Measurements from ENCODE around the gene SLC24A3.
A peak's percentile ranks its signal among the peaks of the same experiment; 100 is the strongest.

SLC24A3 gene

DNA sequence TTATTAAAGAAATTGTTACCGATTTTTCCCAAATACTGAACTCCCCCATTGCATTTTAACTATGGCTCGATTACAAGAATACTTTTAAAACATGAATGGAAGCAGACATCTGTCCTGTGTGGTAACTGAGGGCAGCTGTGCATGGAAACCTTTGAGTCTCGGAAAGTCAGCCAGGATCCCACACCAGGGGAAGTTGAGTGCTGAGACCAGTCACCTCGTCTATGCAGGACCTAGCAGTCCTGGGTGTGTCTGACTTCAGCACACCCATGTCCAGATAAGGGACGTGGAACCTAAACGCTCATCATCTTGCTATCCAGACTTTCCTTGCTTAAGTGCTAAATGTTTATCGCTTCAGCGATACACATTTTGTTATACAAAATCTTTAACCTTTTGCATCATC is 551.8 kb downstream of the SLC24A3 start:
- DNase-seq = no peak

DNA sequence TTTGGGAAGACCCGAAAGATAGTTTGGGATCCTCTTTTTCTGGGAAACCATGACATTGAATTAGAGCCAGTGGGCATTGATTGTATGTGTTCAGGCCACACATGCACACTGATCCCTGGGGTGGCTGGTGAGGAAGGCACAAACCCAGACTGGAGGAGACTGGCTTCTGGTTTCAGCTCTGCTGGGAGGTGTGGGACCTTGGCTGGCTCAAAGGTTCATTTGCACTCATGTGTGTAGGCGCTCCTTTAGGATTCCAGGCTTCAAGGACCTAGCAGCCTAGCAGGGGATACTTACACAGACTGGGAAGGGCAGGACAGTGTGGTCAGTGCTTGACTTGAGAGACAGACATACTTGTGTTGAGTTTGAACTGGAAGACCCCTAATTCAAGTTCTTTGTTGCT is 552.8 kb downstream of the SLC24A3 start:
- no peak for DNase-seq

DNA sequence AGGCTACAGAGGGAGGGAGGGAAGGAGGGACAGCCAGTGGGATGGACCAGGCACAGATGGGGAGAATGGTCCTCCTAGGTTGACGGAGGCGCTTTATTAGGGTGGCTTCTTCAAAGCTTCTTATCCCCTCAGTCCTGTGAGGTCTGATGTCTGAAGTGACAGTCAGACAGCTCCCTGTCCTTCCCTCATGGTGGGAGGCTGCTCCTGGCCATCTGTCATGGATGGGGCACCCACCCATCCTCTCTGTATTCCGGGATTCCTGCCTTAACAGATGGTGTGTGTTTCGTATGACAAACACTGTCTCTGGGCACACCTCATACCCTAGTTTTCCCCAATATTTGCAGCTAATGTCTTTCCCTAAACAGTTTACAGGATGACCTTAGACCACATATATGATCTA is 553.5 kb downstream of the SLC24A3 start:
- peak; percentile 11 for DNase-seq

DNA sequence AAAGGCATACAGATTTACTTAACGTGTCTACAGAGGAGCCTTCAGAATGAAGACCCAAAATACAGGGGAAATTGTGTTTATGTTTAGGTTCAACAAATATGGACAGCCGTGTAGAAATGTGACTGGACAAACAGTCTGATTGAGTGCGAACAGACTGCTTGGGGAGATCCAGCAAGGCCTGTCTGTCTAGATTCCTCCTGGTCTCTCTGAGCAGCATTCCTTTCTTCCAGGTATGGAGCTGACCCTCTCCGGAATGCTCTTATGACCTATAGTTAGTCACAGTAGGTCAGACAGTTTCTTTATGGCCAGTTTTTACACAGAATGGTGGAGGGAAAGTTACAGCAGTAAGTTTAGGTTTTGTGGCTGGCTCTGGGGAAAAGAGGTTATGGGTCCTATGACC is 554.6 kb downstream of the SLC24A3 start:
- no peak for DNase-seq

DNA sequence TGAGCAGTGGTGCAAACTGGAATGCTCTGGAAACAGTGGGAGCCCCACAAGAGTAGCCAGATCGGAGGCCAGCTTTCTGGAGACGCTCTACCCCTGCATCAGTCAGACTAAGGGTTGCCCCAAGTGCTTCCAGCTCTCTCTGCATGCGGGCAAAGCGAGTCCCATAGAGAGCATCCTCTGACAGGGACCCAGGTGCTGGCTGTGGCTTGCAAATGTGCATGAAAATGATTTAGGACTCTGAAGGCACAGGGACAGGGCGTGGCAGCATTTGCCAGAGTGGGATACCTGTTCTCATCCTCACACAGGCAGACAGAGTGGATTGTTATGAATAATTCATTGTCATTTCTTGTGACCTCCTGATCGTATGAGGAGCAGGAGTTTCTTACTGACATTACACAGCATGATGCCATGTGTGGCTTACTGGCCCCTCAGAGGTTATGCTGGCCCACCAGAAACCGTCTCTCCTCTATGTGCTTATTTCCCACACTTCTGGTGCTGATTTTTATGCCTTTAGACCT is 555.9 kb downstream of the SLC24A3 start:
- no peak for DNase-seq

DNA sequence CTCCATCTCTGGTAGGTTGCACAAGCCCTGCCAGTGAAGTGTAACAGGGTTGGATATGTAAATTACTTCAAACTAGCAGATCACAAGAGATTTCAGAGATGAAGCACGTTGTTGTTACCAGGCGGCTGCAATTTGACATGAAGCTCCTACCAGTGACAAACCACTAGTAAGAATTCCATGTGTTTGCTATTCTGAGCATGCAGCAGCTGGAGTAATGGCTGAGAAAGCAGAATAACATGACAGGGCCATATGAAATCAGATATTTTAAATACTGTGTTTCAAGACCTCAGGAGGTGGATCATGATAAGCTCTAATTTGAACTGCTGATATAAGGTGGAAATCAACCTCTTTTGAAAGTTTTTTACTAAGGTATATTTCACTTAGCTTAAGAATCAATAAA is 557.1 kb downstream of the SLC24A3 start:
- no peak for DNase-seq

DNA sequence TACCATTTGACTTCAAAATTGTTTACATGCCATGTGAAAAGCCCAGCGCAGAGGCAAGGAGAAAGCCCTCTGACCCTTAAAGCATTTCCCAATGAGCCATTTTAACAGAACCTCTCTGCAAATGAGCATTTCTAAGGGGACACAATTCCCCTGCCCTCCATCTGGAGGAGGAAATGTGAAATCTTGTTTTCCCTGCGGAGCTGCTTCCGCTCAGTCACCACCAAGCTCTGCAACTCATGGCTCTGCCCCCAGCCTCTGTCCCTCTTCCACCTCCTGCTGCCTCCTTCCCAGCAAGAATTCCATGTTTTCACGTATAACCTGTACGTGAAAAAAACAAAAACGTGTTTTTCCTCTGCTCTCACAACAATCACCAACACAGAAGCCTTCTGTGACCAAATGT is 557.9 kb downstream of the SLC24A3 start:
- DNase-seq = no peak

DNA sequence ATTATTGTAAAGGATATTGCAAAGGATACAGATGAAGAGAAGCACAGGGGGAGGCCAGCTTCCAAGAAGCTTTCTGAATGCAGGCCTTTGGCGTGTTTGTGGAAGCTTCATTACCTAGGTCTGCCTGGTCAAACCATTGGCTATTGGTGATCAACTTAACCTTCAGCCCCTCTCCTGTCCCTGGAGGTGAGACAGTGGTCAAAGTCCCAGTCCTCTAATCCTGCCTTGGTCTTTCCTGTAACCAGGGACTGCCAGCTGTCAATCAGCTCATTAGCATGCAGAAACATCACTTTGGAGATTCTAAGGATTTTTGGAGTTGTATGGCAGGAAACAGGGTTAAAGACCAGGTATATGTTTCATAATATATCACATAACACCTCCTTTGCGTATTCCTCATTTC is 558.6 kb downstream of the SLC24A3 start:
- DNase-seq = no peak
